Psoas muscle (tissue), 8 donors: ENCODE results near the gene BBS7. TPM values are rescaled to one million over a fixed set of nuclear protein-coding genes. Genes with fewer than 3 reads are reported as not detected.

Experiments used
- ATAC-seq, 4 donors: fragments of 200-7000 bp; cut with Tn5 transposase; one replicate each; pipeline ENCODE4 v1.9.1; 2020; ENCODE audit warnings: moderate library complexity in 3 of 4, mild to moderate bottlenecking in 2 of 4
- DNase-seq, 2 donors: peaks; one replicate each; pipeline ENCODE4 v3.0.0-alpha.2; 2020
- H3K27ac ChIP-seq: fragments of 200-600 bp; one replicate; pipeline ENCODE4 v1.8.0; 2022
- H3K27me3 ChIP-seq, 3 donors: fragments of 200-600 bp in 1 of 3; one replicate each; pipeline versions ENCODE4 v1.6.1 to v1.8.0; 2013 to 2022; ENCODE audit warnings: low read length in 2 of 3, mild to moderate bottlenecking in 2 of 3, moderate library complexity in 1 of 3; ENCODE audit not compliant: insufficient read depth in 3 of 3
- H3K36me3 ChIP-seq, 2 donors: fragments of 200-600 bp in 1 of 2; one replicate each; pipeline versions ENCODE4 v1.6.1 to v1.8.0; 2013 to 2022; ENCODE audit warnings: low read depth in 1 of 2, mild to moderate bottlenecking in 1 of 2, moderate library complexity in 1 of 2; ENCODE audit not compliant: insufficient read depth in 1 of 2
- H3K4me1 ChIP-seq: fragments of 200-600 bp; one replicate; pipeline ENCODE4 v1.8.0; 2022
- H3K4me3 ChIP-seq: fragments of 200-600 bp; one replicate; pipeline ENCODE4 v1.8.0; 2022; ENCODE audit warnings: mild to moderate bottlenecking
- H3K9me3 ChIP-seq: fragments of 200-600 bp; one replicate; pipeline ENCODE4 v1.8.0; 2022
- WGBS, 3 donors: extraction: QIAGEN DNeasy Blood & Tissue Kit; methylation state at CpG; one replicate each; pipeline versions ENCODE4 v1.1.6 to v1.1.7; 2013; 5-methylcytosine and 5-hydroxymethylcytosine counted together
- intact Hi-C, 2 donors: fragments of 100-400 bp; cut with DNase I; formaldehyde crosslinking; loops; one replicate each; pipeline versions ENCODE4 v1.11.0 to v1.14.2; 2022
- polyA plus RNA-seq, 3 donors: library from polyadenylated mRNA; stranded (reverse); fragments of 200-250 nt; gene quantifications; one replicate each; pipeline ENCODE4 v1.2.3, GENCODE V29; 2013
- total RNA-seq, 4 donors: library from RNA; stranded (reverse); fragmentation: NEBNext Ultra II Directional in 2 of 4; extraction: Animal tissue kit (Norgen Biotek cat#: 25700) in 2 of 4; gene quantifications; one replicate each; pipeline versions ENCODE4 v1.2.1 to v1.2.4, GENCODE V29; 2021 to 2023
- TF ChIP-seq, protein P1 (sequence below): fragments of 200-600 bp; IDR thresholded peaks from one replicate; pipeline ENCODE4 v1.8.0; 2022; ENCODE audit warnings: antibody characterized with exemption
- donor health status: healthy with polysubstance abuse.
- donor health status: DM: no; HTN: no; CAD: no; lungs with moderate emphysema.
- donor health status: Bipolar disorder and iron deficiency.
- donor health status: healthy.
- donor health status: DM: yes; HTN: yes; CAD: no.
- donor health status: DM: no; HTN: no; CAD: no.
- donor health status: DM: no; HTN: no; CAD: no.
- donor health status: DM: yes; HTN: yes; CAD: no.

Gene BBS7
- total and polyA plus RNA-seq, 7 donors, result 4.0 to 10.3 (median 5.3) TPM

DNA sequence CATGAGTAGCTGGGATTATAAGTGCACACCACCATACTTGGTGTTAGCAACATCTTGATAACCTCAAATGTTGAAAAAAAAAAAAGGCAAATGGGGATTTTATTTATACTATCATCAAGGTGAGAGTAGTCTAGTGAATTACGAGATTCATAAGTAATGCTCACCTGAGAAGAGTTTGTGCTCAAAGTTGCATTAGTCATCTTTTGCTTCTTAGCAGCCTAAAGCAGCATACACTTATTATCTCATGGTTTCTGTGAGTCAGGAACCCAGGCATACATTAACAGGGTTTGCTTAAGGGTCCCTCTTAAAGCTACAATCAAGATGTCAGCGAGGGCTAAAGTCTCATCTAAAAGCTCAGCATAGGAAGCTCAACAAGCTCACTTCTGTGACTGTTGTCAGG, 77.3 kb downstream of the BBS7 start:
- 95 to 99% (median 96%) methylated on average over 2 of the region's 2 CpGs for WGBS, 3 donors
- no peak overlapping the region for H3K4me3 ChIP-seq
- H3K27ac ChIP-seq, result no peak overlapping the region
- peaks cover 2 to 5% (median 3%) of the 10 kb centered on the region in 3 donors for H3K27me3 ChIP-seq
- no peaks in the 10 kb centered on the region for H3K36me3 ChIP-seq
- no peak for DNase-seq
- intact Hi-C loops, result no loop called here
- ATAC-seq, result no peak
- TF ChIP-seq, protein P1, sequence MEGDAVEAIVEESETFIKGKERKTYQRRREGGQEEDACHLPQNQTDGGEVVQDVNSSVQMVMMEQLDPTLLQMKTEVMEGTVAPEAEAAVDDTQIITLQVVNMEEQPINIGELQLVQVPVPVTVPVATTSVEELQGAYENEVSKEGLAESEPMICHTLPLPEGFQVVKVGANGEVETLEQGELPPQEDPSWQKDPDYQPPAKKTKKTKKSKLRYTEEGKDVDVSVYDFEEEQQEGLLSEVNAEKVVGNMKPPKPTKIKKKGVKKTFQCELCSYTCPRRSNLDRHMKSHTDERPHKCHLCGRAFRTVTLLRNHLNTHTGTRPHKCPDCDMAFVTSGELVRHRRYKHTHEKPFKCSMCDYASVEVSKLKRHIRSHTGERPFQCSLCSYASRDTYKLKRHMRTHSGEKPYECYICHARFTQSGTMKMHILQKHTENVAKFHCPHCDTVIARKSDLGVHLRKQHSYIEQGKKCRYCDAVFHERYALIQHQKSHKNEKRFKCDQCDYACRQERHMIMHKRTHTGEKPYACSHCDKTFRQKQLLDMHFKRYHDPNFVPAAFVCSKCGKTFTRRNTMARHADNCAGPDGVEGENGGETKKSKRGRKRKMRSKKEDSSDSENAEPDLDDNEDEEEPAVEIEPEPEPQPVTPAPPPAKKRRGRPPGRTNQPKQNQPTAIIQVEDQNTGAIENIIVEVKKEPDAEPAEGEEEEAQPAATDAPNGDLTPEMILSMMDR, result no peak
- no peaks in the 10 kb centered on the region for H3K4me1 ChIP-seq
- H3K9me3 ChIP-seq, result no peaks in the 10 kb centered on the region

DNA sequence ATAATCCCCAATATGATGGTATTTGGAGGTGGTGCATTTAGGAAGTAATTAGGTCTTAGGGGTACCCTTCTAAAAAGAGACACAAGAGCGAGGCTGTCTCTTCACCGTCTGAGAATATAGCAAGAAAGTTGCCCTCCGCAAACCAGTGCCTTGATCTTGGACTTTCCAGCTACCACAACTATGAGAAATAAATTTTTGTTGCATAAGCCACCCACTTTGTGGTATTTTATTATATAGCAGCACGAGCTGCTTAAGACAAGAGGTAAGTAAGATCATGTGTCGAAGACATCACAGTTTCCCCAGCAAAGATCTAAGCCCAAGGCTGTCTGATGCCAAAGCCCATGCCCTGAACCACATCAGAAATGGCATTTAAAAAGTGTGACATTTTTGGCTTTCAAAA, 78.8 kb downstream of the BBS7 start:
- Histone ChIP-seq H3K27me3 (peaks cover 3 to 5% (median 3%) of the 10 kb centered on the region in 3 donors), H3K9me3 (no peaks in the 10 kb centered on the region), H3K4me3 (no peak overlapping the region), H3K27ac (no peak overlapping the region), H3K36me3 (no peaks in the 10 kb centered on the region), H3K4me1 (no peaks in the 10 kb centered on the region)
- ATAC-seq (no peak), DNase-seq (no peak)
- TF ChIP-seq, protein P1, result no peak
- intact Hi-C loops, result no loop called here
- WGBS, 3 donors, result 87 to 90% (median 88%) methylated on average over 5 of the region's 5 CpGs

DNA sequence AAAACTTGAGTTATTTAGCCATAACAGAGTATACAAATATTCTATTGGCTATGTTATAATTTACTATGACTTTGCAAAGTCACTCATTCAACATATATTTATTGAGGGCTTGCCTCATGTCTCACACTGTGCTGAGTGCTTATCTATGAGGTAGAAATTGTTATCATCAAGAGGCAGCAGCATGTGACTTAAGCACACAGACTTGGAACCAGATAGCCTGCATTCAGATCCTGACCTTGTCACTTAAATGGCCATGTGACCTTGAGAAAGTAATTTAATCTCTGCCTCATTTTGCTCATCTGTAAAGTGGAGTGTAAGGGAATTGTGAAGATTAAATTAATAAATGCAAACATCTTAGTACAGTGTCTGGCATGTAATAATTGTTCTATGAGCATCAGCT, 79.3 kb downstream of the BBS7 start:
- Histone ChIP-seq H3K36me3 (no peaks in the 10 kb centered on the region), H3K27ac (no peak overlapping the region), H3K4me1 (no peaks in the 10 kb centered on the region), H3K27me3 (peaks cover 3 to 5% (median 3%) of the 10 kb centered on the region in 3 donors), H3K9me3 (no peaks in the 10 kb centered on the region), H3K4me3 (no peak overlapping the region)
- no peak for ATAC-seq
- TF ChIP-seq, protein P1, result no peak
- intact Hi-C loops, result no loop called here
- no peak for DNase-seq

DNA sequence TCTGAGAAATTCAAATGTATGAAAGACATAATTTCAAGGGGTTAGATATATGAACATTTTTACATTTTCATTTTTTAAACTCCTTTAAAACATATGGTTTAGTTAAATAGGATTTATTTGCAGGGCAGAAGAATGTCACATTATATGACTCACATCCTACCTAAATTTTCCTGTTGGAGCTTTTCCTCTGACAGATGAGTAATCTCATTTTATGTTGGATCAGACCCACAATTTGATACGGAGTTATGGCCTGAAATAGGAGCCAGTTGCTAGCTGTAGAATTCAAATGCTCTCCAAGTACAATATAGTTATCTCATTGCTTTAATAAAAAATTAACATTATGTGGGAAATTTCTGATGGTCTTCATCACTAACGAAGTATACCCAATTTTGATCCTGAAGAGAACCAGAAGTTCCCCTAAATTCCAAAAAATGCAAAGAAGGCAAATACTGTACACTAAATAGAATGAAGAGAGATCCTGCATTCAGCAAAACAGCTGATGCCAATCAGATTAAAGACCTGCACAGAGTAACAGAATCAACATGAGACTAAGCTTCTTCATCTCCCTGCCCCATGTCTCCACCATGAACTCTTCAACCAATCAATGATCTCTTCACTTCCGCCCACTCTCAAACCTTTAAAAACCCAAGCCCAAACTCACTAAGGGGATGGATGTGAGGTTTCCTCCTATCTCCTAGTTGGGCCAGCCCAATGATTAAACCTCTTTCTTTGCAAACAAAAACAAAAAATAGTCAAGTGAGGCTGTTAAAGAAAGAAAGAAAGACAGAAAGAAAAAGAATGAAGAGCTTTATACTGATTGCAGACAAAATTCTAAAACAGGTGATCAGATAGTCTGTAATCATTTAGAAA, 80.1 kb downstream of the BBS7 start:
- intact Hi-C loops, result no loop called here
- Histone ChIP-seq H3K27me3 (peaks cover 3 to 5% (median 3%) of the 10 kb centered on the region in 3 donors), H3K36me3 (no peaks in the 10 kb centered on the region), H3K27ac (no peak overlapping the region), H3K4me3 (no peak overlapping the region), H3K4me1 (no peaks in the 10 kb centered on the region), H3K9me3 (no peaks in the 10 kb centered on the region)
- no peak for ATAC-seq
- 45 to 53% (median 51%) methylated on average over 3 of the region's 3 CpGs for WGBS, 3 donors
- TF ChIP-seq, protein P1, result no peak
- DNase-seq, result no peak
